AG04450 (cell line): ENCODE data around the gene FSTL4. TPM values are rescaled to one million over a fixed set of nuclear protein-coding genes. Genes with fewer than 3 reads are reported as not detected.

ENCODE experiments used
- CTCF ChIA-PET: fragments of 300-600, 350-600 bp; formaldehyde crosslinking; extraction: SDS; loops from one replicate; lab custom pipeline; 2022; ENCODE audit warnings: antibody characterized with exemption, inconsistent platforms; lab: Charles Lee
- POLR2A ChIA-PET: fragments of 350-600 bp; formaldehyde crosslinking; extraction: SDS; loops from one replicate; lab custom pipeline; 2021; ENCODE audit warnings: antibody characterized with exemption, inconsistent platforms; lab: Yijun Ruan, JAX
- DNase-seq: peaks from one replicate; pipeline ENCODE4 v3.0.0-alpha.2; 2011; ENCODE audit warnings: low read depth, low spot score
- H3K27ac ChIP-seq: one replicate; pipeline ENCODE4 v1.5.1; 2012; ENCODE audit warnings: low read depth, low read length, control low read depth
- H3K27me3 ChIP-seq: one replicate; pipeline ENCODE4 v1.6.0; 2012; ENCODE audit warnings: low read length; ENCODE audit not compliant: control insufficient read depth, insufficient read depth
- H3K4me3 ChIP-seq: 2 replicates; pipeline ENCODE4 v1.5.1; 2011; ENCODE audit warnings: mild to moderate bottlenecking, low read depth, low read length, control low read depth
- H3K9me3 ChIP-seq: 2 replicates; pipeline ENCODE4 v1.5.1; 2012; ENCODE audit warnings: low read length; ENCODE audit not compliant: control insufficient read depth, insufficient read depth
- CTCF ChIP-seq: IDR thresholded peaks from 2 replicates; pipeline ENCODE4 v1.5.1; 2011; ENCODE audit warnings: low read depth, low read length, control low read depth, inconsistent platforms
- polyA plus RNA-seq: library from polyadenylated mRNA; depleted of rRNA; stranded (reverse); fragments of >200 nt; gene quantifications from 2 replicates; pipeline ENCODE4 v1.2.3, GENCODE V29; 2011

The FSTL4 gene
- polyA plus RNA-seq, 1 experiment = 0.11 TPM

DNA sequence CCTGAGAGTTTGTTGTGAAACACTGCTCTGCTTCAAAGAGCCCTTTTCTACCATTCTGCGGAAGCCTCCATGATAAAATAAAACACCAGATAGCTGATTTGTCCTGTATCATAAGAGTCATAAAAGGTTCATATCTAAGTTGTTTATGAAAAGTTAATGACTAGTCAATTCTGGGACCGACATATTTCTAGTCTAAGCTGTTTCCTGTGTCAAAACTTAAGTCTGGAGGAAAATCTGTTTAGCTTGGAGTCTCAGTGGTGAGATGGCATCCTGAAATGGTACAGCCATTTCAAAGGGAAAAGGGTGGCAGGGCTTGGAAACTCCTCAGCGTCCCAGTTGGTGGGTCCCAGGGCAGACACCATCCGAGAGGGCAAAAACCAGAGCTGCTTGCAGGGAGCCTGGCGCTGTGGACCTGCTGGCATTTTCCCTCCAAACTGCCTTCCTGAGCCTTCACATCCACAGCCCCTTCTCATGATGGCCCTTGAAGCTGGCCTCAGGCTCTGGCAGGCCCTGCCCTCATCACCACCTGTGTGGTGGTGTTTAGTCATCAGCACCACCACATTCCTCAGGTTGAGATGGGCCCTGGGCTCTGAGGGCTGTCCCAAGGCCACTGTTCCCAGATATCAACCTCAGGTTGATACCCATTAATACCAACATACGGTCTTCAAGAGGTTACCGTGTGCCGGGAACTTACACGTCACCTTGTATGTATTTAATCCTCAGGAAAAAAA, 376.5 kb downstream of the FSTL4 start:
- H3K9me3 ChIP-seq = peaks cover 8% of the 10 kb centered on the region
- H3K4me3 ChIP-seq = no peak overlapping the region
- POLR2A ChIA-PET = no interaction called here
- no peak overlapping the region for H3K27ac ChIP-seq
- DNase-seq = no peak
- peaks cover 2% of the 10 kb centered on the region for H3K27me3 ChIP-seq
- no peak for TF ChIP-seq CTCF
- CTCF ChIA-PET = interaction anchor here (0.6 to 0.7 kb wide), 2 partner anchors 14 to 43 kb away, joined by 3 to 6 read pairs; no protein-coding TSS in a partner anchor

- H3K27me3 ChIP-seq = peaks cover 2% of the 10 kb centered on the region
- H3K27ac ChIP-seq = no peak overlapping the region
- no peak for DNase-seq
- peaks cover 3% of the 10 kb centered on the region for H3K9me3 ChIP-seq
- POLR2A ChIA-PET = no interaction called here
- no peak overlapping the region for H3K4me3 ChIP-seq
- CTCF ChIA-PET = no interaction called here
- no peak for TF ChIP-seq CTCF
Observed at GRCh38 chr5:133234911-133235310, 377.4 kb downstream of the FSTL4 start.

DNA sequence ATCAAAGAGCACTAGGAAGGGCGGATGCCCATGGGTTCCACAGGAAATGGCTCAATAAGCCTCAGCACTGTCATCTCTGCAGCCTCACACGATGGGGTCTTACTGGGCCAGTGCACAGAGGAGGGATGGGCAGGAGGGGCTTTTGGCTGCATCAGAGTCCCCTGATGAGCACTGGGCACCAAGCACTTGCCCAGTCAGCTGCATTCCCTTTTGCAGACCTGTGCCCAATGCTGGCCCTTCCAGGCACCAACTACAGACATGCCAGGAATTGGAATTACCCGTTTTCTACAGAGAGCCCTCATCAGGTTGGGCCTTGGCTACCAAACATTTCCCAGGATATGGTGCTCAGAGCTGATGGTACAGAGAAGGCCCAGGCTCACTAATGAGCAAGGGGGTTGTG, 378.1 kb downstream of the FSTL4 start:
- TF ChIP-seq CTCF = no peak
- ChIA-PET POLR2A (no interaction called here), CTCF (no interaction called here)

DNA sequence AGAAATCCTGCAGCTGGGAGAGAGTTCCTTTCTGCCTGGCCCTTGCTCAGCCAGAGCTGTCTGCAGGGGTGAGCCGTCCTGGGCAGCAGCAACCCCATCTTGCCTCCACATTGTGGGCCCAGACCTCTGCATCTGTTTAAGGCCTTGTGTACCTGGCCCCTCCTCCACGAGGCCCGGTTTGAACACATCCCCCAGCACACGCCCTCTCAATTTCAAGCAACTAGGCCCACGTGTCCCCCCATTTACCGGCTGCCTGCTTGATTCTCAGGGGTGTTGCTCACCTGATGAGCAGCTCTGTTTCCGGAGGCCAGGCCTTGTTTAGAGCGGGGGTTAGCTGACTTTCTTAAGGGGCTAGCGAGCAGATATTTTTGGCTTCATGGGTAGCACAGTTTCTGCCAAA, 378.7 kb downstream of the FSTL4 start:
- DNase-seq = no peak
- Histone ChIP-seq H3K27me3 (peaks cover 2% of the 10 kb centered on the region), H3K4me3 (no peak overlapping the region), H3K27ac (no peak overlapping the region), H3K9me3 (no peaks in the 10 kb centered on the region; the same call in 1 of the 2 replicates)
- ChIA-PET CTCF (no interaction called here), POLR2A (no interaction called here)
- no peak for TF ChIP-seq CTCF

More for the DNA sequence above, 378.1 kb downstream of the FSTL4 start:
- Histone ChIP-seq H3K27ac (no peak overlapping the region), H3K9me3 (no peaks in the 10 kb centered on the region; the same call in 1 of the 2 replicates), H3K4me3 (no peak overlapping the region), H3K27me3 (peaks cover 2% of the 10 kb centered on the region)
- DNase-seq = no peak

DNA sequence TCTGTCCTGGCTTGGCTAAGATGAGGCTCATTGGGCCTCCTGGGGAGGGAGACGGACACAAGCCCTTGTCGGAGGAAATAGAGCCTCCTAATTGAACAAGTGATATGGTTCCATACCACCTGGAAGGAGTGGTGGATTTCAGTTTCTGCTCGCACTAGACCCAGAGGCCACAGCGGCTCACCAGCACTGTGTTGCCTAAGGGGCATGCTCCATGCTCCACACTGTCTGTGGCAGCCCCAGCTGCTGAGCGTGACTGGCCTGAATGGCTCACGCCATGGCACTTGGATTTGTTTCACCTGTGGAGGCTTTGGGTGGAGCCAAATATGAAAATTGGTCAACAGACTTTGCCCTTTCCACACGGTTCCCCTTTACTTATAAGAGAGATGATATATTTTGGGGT, 379.4 kb downstream of the FSTL4 start:
- ChIA-PET POLR2A (no interaction called here), CTCF (no interaction called here)
- no peak for TF ChIP-seq CTCF
- Histone ChIP-seq H3K4me3 (no peak overlapping the region), H3K27ac (no peak overlapping the region), H3K27me3 (peaks cover 2% of the 10 kb centered on the region), H3K9me3 (no peaks in the 10 kb centered on the region; the same call in 1 of the 2 replicates)
- DNase-seq = no peak
